Fibroblast of peridontal ligament (primary cell): ENCODE data around the gene OGFOD2.
A peak's percentile ranks its signal among the peaks of the same experiment; 100 is the strongest.

Experiments
- DNase-seq: peaks from one replicate; pipeline ENCODE4 v3.0.0-alpha.2; 2010; ENCODE audit errors: extremely low read depth

OGFOD2 gene

DNA sequence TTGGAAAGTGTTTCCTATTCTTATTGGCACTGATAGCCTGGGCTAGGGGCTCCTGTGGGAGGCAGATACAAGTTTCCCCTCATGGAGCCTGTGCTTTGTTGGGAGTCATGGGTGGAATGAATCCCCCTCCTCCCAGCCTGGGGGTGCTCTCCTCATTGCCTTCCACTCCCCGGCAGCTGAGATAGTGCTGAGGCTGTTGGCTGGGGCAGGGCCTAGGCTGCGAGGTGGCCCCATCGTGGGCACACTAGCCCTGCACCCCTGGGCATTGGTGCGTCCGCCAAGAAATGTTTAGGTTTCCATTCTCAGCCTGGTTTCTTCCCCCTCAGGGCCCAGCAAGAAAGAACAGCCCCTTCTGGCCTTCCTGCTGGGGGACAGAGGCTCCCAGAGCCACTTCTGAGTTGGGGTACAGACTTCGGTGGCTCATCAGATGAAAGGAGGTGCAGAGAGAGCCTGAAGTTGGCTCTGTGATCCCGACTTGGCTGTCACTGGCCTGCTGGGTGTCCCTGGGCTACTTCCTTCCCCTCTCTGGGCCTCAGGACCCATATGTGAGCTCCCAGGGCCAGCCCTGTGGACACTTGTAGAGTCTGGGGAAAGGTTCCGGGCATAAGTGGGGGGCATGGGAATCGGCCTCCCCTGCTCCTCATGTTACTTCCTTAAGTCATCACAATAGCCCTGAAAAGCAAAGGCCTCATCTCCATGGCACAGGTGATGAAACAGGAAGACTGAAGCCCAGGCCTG lies 2.8 kb downstream of the OGFOD2 start:
- no peak for DNase-seq

- DNase-seq = no peak
Observed at GRCh38 chr12:122978507-122978955, 3.5 kb downstream of the OGFOD2 start.

GRCh38 chr12:122979001-122979907 lies 4.2 kb downstream of the OGFOD2 start:
- no peak for DNase-seq

GRCh38 chr12:122979908-122980182 lies 4.8 kb downstream of the OGFOD2 start:
- peak; percentile 25 for DNase-seq

- DNase-seq = peak; percentile 45
Observed at GRCh38 chr12:122980183-122981035, 5.4 kb downstream of the OGFOD2 start, which contains the start of gene ARL6IP4. Gene ARL6IP4, plus strand, starts transcription at chr12:122980681. Its CDS starts 459 bp downstream, at chr12:122981140.

DNA sequence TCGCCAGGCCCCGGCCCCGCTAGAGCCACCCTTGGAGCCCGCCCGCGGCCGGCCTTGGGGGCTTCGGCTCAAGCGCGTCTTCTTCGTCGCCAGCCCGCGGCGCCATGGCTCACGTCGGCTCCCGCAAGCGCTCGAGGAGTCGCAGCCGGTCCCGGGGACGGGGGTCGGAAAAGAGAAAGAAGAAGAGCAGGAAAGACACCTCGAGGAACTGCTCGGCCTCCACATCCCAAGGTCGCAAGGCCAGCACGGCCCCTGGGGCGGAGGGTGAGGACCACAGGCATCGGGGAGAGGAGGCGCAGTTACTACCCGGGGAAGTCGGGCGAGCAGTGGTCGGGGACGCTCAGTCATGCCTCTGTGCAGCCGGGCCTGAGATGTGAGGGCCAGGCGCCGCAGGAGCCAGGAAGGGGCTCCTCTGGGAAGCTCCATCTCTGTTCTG lies 6.0 kb downstream of the OGFOD2 start:
- DNase-seq = peak; percentile 15

GRCh38 chr12:122981587-122982476 lies 6.8 kb downstream of the OGFOD2 start:
- no peak for DNase-seq

GRCh38 chr12:122982477-122982815 lies 7.4 kb downstream of the OGFOD2 start:
- DNase-seq = no peak

DNA sequence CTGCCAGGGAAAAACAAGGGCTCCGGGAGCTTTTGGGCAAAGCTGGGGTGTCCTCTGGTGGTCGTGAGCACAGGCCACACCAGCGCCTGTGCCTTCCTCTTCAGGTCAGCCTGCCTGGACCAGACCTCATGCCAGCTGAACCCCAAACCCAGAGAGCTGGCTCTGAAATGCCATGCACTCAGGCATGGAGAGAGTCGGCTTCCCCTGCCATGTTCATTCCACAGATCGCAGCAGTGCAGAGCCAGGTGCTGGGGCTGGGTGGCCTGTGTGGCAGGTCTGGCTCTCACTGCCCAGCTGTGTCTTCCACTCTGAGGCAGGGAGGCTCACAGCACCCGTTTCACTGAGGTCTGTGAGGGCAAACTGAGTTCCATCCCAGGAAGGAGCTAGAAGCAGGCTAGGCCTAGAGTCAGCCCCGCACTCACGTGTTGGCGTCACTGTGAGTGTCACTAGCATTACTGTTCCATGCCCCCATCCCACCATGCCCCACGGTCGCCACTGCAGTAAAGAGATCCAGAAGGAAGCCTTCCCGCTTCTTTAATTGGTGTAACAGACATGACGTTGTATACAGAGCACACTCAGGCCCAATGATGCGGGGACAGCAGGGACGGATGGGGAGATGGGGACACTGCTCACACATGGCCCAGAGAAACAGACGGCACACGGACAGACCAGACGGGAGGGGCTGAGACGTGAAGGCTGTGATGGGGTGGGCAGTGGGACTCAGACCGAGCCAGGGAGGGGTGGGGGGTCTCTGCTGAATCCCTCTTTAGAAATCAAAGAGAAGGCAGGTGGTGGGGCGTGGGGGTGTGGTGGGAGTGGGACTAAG lies 8.1 kb downstream of the OGFOD2 start:
- DNase-seq = no peak

DNA sequence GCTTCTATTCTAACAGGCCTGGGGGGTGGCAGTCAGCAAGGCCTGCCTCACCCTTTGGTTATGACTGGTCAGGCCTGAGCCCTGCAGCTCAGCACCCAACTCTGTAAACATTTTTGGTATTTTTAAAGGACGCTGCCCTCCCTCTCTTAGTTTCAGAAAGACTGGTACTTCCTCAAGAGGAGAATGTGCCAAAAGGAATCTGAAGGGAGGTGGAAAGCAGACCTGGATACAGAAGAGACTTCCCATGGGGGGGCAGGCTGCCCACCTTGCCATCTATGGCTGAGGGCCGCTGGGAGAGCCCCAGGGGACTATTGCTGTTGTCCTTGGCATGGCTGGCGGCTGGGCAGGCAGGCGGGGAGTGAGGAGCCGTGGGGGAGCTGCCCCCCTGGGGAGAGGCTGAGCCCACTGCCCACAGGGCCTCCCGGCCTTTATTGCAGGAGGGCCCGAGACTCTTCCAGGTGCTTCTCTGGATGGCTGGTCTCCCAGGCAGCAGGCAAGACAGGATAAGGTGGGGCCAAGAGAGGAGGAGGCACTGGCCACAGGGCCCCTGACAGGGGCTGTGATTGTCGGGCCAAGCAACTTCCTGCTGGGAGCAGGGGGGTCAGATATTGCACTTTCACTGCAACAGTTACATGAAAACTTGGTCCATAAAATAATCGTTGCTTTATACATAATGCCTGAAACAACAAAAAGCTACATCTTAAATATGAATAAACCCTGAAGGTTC lies 8.9 kb downstream of the OGFOD2 start:
- DNase-seq = peak; percentile 25

DNA sequence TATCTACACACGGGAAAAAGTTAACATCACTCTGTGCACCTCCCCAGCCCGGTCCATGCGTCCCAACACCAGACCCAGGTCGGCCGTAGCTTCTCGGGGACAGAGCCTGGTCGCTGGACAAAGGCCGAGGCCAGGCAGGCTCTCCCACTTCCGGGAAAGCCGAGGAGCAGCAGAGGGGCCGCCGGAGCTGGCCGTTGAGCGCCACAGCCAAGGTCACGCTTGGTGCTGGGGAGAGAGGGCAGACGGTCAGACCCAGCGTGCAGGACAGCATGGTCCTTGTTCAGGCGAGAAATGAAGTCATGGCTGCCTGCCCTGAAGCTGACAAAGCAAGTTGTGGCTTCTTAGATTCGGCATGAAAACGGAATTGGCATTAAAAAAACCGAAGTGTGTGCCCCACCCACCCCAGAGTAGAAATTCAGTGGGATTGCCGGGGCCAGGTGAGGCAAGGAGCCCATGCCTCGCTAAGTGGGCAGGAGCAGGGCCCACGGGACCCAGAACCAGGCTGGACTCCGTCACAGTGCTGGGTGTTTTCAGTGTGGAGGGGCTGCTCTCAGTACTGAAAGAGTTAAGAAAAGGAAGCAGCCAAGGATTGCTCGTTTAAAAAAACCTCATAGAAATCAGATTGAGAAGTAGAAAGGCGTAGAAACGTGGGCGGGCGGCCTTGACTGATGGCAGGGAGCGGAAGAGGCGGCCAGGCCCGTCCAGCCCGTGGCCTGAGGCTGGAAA lies 9.7 kb downstream of the OGFOD2 start:
- DNase-seq = peak; percentile 30

GRCh38 chr12:122985338-122986257 lies 10.6 kb downstream of the OGFOD2 start:
- DNase-seq = no peak

- DNase-seq = no peak
Observed at GRCh38 chr12:122986258-122986871, 11.3 kb downstream of the OGFOD2 start.

GRCh38 chr12:122987086-122987951 lies 12.3 kb downstream of the OGFOD2 start:
- DNase-seq = no peak

DNA sequence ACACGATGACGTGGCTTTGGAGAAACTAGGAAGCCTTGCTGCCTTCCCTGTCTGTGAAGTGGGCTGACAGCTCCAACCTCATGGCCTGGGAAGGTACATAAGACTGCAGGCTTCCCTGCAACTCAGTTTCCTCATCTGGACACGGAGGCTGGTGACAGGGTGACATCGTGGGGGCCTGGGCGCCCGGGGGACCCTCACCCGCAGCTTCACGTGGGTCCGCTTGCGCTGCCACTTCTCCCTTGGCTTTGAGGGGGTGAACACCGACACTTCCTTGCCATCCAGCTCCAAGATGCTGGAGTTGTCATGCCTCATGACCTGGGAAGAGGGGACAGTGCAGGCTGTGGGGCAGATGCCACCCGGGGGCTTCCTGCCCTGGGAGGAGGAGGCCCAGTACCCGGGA lies 13.0 kb downstream of the OGFOD2 start:
- DNase-seq = no peak

- DNase-seq = no peak
Observed at GRCh38 chr12:122988612-122989212, 13.7 kb downstream of the OGFOD2 start.
